ENCODE measurements around the gene AFAP1L2.

The AFAP1L2 gene

DNA sequence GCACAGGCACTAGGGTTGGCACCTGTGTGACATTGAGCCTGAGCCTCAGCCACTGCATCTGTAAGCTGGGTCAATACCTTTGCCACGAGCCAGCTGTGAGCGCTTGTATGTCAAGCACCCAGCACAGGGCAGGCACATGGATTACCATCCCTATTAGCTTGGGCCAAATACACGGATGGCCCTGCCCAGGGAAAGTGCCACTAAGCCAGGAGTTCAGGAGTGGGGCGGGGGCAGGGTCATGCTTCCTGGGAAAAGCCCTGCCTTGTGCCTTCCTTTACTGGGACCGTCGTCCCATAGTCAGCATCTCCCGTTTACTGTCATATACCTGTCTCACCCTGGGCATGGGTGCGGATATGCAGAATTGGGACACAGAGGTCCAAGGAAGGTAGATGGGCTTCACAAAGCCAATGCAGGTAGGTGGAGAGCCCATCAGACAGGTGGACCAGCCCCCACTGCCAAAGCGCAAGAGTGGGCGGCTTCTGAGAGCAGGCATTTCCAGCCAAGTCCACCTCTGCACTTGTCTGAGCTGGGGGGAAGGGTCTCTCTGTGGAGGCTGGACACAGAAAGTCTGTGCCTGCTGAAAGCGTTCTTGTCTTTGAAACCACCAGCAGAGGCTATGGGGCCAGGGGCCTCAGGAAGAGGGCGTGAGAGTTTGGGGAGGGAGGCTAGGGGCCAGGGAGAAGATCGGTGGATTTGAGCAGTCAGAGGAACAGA, 92.6 kb downstream of the AFAP1L2 start:
- no peak for DNase-seq (ENCODE audit: low spot score)

DNA sequence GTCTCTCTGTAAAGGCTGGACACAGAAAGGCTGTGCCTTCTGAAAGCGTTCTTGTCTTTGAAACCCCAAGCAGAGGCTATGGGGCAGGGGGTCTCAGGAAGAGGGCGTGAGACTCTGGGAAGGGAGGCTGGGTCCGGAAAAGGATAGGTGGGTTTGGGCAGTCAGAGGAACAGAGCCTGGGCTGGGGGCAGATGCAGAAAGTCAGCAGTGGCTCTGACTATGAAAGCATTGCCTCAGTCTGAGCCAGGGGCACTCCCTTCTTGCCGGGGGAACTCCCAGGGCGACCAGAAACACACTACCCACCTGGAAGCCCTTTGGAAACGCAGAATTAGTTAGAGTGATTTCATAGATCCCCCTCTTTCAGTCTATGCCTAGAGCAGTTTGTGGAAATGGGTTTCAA, 93.3 kb downstream of the AFAP1L2 start:
- DNase-seq (ENCODE audit: low spot score), result no peak

DNA sequence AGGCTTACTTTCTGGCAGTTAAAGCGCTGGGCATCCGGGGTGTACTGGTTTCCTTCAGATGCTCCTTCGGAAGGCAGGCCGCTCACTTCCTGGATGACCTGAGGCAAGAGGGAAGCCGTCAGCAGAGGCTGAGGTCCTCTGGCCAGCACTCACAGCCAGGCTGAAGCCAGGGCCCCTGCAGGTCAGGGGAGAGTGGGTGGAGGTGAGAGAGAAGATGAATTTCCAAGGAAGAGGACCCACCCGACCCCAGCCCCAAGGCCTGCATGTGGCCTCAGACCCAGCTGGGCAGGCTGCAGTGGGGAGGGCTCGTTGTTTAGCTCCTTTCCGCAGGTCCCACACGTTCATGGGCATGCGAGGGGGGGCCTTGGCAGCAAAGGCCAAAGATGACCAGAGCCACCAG, 94.0 kb downstream of the AFAP1L2 start:
- no peak for DNase-seq (ENCODE audit: low spot score)

DNA sequence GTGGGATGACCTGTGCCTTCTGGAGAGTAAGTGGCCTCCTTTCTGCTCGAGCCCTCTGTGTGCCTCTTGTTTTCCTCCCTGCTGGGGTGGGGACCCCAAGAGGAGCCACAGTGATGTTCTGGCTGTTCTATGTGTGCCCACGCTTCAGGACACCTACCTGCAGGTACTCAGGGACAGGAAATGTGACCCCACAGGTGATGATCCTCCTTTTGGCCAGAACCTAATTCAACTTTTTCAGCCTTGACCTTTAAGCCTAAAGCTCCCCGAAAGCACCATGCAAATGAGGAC, 95.0 kb downstream of the AFAP1L2 start:
- no peak for DNase-seq (ENCODE audit: low spot score)

DNA sequence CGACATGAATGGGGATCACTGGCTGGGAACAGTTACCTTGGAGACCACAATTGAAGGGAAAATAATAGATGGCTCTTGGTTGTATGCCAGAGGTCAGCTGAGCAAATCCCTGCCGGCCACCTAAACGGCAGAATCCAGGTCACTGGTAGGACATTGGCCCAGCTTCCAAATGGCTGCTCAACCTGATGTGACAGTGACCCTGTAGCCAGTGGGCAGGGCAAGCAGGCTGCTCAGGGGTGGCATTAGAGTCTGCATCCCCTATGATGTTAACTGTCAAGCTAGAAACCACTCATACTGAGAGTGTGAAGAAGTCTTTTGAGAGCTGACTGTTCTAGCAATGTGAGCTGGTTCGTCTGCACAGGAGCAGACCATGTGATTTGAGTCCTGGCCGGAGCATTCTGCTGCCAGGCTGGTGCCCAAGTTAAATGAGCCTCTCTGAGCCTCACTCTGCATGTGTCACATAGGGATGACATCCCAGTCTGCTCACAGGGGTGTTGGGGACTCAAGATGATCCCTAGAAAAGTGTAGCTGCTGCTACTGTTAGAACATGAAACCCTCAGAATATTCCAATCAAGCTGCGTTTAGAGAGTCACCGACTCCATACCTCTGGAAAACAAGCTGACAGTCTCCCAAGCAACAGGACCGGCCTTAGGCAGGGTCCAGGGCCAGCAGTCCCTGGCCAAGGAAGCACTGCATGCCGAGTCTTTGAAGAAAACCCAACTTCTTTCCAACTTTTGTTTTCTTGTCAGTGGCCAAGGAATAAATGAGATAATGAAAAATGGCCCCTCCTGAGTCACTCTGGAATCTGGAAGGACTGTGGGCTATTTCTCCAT, 95.6 kb downstream of the AFAP1L2 start:
- DNase-seq (ENCODE audit: low spot score), result peak; percentile 34

DNA sequence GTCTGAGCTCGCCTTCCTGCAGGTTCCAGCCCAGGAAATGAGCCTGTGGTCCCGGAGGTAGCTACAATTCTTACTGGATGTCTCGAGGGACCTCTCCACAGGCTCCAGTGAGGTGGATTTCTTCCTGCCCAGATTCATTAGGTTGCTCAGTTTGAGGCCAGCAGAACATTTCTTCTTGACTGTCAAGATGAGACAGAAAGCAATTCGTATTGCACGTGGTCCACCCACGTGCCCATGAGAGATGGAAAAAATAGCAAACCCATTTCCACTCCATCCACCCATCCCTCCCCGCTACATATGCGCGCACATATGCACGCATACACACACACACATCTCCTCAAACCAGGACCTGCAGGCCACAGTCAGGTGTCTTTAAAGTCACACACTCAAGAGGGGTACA, 96.6 kb downstream of the AFAP1L2 start:
- no peak for DNase-seq (ENCODE audit: low spot score)

DNA sequence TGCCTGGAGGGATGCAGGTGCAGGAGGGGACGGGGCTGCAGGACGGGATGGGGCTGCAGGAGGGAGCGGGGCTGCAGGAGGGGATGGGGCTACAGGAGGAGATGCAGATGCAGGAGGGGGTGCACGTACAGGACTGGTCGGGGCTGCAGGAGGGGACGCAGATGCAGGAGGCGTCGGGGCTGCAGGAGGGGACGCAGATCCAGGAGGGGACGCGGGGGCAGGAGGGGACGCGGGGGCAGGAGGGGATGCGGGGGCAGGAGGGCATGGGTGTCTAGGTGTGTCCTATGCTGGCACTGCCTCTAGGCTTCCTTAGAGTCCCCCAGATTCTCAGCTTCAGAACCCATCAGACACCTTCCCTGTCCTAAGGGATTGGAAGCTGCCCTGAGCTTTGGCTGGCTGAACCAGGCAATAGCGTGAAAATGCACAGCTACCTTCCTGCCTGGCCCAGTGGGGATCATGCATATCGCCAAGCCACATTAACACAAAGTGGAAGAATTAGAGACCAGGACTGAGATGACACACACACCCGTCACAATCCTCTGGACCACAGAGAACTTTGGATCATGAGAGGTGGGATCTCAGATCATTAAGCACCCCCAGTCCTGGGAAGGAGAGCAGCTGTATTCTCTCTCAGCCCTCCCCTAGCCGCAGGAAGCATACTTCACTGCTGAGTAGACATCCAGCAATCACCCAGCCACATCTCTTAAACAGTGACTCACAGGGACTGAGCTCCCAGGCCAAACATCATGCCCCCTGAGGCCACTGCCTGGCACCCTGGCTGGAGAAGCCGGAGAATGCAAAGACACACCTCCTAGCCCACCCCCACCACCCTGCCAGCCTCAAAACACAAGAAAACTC, 98.0 kb downstream of the AFAP1L2 start:
- DNase-seq (ENCODE audit: low spot score), result peak; percentile 99

DNA sequence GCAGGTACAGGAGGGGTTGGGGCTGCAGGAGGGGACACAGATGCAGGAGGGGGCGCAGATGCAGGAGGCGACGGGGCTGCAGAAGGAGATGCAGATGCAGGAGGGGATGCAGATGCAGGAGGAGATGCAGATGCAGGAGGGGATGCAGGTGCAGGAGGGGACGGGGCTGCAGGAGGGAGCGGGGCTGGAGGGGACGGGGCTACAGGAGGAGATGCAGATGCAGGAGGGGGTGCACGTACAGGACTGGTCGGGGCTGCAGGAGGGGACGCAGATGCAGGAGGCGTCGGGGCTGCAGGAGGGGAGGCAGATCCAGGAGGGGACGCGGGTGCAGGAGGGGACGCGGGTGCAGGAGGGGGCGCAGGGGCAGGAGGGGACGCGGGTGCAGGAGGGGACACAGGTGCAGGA, 98.8 kb downstream of the AFAP1L2 start:
- DNase-seq (ENCODE audit: low spot score), result no peak

DNA sequence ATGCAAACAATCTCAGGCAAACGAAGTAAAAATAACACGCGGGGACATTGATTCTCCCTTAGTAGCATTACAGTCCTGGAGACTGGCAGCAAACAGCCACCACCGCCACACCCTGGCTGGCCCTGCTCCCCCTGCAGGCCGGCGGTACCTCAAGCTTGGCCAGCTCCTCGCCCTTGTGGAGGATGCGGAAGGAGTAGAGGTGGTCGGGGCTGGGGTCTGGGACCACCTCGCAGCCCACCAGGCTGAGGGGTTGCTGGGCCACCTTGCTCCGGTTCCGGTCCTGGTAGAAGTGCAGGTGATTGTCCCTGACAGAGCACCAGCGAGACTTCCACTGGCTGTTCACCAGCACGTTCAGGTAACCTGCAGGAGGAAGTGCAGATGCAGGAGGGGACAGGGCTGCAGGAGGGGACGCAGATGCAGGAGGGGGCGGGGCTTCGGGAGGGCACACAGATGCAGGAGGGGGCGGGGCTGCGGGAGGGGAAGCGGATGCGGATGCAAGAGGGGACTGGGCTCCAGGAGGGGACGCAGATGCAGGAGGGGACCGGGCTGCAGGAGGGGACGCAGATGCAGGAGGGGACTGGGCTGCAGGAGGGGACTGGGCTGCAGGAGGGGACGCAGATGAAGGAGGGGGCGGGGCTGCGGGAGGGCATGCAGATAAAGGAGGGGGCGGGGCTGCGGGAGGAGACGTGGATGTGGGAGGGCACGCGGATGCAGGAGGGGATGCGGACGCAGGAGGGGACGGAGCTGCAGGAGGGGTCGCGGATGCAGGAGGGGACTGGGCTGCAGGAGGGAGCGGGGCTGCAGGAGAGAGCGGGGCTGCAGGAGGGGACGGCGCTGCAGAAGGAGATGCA, 99.5 kb downstream of the AFAP1L2 start:
- no peak for DNase-seq (ENCODE audit: low spot score)

DNA sequence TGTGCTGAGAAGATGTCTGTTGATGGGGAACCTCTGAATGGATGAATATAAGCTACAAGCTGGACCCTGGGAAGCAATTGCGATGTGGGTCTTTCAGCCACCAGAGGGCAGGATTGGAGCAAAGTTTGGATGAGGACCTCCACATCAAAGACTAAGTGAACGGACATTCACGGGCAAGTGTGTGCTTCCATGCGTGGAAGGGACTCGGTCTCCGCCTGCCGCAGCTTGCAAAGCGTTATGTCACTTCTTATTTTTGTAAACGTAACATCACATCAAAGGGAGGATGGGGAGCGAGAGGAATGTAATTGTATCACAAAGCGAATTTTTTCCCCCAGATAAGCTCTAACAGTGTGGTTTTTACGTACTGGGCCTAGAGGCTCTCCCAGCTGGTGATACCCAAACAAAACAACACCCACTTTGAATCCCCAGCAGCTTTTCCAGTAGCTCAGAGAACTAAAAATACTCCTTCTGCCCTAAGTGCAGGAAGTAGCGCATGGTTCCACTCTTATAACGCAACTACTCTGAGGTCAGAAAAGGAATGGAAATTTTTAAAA, 100.2 kb downstream of the AFAP1L2 start:
- DNase-seq (ENCODE audit: low spot score), result peak; percentile 91

DNA sequence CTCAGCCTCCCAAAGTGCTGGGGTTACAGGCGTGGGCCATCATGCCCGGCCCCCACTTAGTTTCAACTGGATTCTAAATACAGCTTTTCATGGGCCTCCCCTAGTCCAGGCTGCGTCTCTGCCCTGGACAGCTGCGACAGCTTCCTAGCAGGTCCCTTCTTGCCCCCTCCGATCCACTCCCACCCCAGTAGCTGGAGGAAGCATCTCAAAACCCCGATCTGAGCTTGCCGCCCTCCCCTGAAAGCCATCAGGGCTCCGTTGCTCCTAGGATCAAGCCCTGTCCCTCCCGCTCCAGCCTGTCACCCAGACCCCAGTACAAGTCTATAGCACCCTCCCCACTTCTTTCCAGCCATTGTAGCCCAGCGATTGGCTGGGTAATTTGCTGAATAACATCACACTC, 100.7 kb downstream of the AFAP1L2 start:
- DNase-seq (ENCODE audit: low spot score), result no peak

DNA sequence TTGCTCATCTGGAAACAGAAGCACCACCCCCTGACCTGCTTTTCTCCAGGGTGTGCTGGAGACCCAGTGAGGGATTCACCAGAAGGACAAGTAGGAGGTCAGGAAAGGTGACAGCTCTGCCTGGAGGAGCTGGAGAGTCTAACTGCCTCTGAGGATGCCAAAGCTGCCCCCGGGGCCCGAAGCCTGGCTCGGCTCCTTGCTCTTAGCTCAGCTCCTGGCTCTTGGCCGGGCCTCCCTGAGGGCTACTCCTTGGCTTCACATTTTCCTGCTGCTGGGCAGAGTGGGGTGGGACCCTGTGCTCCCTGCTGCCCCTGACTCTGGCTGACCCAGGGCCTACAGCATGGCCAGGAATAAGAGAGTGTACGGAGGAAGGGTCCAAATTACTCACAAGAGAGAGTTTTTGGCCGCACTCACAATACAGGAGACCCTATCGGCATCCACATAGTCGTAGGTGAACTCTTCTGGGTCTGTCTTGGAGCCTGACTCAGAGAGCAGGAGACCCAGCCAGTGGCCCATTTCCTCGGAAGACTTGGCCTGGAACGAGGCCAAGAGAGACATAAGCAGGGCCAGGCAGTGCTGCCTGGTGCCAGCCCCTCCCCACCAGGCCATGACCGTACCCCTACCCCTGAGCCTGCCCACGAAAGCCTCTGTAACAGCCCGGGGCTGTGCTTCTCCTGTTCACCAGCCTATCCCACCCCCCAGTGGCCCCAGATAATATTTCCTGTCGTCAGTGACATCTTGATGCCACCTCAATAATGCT, 102.2 kb downstream of the AFAP1L2 start:
- peak; percentile 33 for DNase-seq (ENCODE audit: low spot score)

DNA sequence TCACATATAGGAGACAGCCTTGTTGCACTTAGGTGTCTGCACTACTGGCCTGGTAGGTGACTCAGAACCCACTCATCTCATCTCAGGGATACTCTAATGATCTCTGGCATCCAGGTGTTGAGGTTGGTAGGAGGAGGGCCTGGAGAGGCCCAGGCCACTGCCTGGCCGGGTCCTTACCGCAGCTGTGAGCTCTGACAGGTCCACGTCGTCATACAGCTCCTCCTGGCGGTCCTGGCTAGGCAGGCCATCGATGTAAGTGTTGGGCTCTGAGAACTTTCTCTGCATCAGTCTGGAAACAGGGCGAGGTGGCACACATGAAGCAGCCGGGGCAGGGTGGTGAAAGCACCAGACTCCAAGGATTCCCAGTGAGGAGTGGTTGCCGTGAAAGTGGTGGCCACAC, 103.1 kb downstream of the AFAP1L2 start:
- DNase-seq (ENCODE audit: low spot score), result peak; percentile 79

DNA sequence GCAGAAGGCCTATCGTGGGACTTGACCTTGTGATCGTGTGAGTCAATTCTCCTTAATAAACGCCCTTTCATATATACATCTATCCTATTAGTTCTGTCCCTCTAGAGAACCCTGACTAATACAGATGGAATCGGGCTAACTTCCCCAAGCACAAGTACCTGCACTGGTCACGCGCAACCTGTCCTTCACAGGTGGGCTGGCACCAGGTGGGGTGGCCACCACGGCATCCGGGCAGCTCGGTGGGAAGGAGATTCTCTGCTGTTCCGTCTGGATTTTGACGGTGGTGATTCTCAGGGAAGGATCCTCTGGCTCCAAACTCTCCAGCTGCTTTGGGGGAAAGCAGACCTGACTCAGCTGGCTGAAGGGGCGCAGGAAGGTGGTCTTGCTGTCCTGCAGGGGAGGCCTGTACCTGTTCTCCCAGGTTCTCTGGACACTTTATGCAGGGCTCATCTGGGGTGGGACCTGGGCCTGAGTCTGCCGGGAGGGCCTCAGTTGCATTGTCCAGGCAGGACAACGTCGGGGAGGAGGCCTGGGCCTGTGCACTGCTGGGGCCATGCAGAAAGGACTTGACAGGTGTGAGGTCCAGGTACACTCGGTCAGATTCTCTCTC, 104.2 kb downstream of the AFAP1L2 start:
- no peak for DNase-seq (ENCODE audit: low spot score)

DNA sequence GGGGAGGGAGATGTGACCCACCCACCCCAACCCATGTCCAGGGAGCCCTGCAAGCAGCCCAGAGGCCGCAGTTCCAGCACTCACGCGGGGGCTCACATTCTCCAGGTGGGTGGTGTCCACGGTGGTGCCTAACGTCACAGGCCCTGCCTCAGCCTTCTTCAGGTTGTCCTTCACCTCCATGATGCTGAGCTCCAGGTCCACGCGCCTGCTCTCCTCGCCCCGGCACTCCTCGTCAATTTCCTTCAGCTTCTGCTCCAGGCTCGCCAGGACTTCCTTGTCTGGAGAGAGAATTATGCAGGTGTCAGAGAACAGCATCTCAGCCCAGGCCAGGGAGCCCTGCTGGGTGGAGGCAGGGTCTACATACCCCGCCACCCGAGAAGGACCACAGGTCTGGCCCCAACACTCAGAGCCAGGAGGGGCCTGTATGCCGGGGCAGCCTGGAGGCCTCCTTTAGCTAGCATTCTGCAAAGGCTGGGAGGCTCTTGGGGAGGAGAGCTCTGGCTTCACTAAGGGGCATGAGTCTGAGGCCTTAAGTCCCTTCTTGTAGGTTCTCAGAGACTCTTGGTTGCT, 107.1 kb downstream of the AFAP1L2 start:
- no peak for DNase-seq (ENCODE audit: low spot score)

DNA sequence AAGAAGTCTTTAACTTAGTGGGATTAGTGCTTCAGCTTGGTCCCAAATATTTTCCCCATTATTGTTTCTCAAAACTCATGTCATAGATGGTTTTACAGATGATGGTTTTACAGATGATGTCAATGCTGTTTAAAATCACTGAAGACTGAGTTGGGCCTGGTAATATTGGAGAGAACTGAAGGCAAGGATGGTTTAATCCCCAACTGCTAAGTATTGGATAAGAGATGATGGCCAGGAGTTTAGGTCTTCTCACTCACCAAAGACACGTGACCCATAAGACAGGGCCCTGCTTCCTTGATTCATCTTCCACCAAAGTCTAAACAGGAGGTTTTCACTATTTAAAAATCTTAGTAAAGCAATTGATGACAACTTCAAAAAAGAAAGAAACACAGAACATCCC, 108.9 kb downstream of the AFAP1L2 start:
- DNase-seq (ENCODE audit: low spot score), result no peak

DNA sequence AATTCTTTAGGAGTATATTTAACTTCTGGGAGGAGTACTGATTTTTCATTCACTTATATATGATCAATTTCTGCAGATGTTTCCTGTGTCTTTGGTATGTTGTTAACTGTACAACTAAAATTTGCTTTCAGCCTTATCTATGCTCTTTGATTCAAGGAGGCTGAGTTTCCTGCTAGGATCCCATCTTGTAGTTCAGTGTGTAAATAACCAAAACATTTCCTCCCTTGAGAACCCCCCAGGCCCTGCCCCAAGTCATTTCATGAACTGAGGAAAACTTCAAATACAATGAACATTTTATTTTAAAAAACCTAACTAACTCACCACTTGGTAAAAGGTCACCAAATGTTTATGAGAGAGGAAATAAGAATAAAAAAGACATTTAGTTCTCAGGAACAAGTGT, 109.8 kb downstream of the AFAP1L2 start:
- DNase-seq (ENCODE audit: low spot score), result no peak

DNA sequence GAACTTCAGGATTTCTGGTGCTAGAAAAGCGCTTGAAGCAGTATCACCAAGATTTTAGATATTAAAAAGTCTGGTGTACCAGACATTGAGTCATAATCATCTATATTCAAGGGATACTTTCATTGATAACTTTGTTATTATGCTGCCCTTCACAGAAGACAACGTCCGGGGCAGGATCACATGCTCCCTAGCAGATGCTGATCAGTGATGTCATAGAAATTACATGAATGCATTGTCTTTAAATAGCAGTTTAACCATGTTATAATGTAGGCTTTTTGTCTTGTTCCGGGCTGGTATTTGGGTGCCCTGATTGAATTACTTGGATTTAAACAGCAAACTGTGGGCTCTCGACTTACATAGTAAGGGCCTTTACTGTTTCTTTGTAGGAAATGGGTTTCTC, 111.2 kb downstream of the AFAP1L2 start:
- DNase-seq (ENCODE audit: low spot score), result no peak

DNA sequence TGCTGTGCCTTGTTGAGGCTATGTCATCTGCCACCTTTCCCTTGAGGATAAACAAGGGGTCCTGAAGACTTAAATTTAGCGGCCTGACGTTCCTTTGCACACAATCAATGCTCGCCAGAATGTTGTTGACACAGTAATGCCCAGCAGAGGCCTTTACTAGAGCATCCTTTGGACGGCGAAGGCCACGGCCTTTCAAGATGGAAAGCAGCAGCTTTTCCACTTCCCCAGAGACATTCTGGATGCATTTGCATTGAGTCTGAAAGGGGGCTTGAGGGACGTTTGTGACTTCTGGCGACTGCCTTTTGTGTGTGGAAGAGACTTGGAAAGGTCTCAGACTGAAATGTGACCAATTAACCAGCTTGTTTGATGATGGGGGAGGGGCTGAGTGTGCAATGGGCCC, 112.8 kb downstream of the AFAP1L2 start:
- no peak for DNase-seq (ENCODE audit: low spot score)

DNA sequence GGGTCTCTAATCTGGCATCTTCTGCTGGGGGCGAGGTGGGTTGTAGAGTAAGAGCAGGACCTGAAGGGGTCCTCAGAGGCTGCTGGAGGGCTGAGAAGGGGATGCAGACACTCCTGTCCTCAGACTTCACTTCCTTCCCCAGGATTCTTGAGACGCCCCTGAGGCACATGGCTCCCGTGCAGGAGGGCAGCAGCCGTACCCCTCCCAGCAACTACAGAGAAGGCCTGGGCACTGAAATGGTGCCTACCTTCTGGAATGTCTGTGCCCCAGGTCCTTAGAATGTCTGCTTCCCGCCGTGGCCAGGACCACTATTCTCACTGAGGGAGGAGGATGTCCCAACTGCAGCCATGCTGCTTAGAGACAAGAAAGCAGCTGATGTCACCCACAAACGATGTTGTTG, 113.2 kb downstream of the AFAP1L2 start:
- no peak for DNase-seq (ENCODE audit: low spot score)

All from kidney tubule cell (primary cell).